ENCODE results near the gene TNRC6C. TPM values are rescaled to one million over a fixed set of nuclear protein-coding genes. Genes with fewer than 3 reads are reported as not detected.

TNRC6C gene
- total and polyA plus RNA-seq, 2 experiments from 2014 or later: 10.1 to 16.6 TPM

DNA sequence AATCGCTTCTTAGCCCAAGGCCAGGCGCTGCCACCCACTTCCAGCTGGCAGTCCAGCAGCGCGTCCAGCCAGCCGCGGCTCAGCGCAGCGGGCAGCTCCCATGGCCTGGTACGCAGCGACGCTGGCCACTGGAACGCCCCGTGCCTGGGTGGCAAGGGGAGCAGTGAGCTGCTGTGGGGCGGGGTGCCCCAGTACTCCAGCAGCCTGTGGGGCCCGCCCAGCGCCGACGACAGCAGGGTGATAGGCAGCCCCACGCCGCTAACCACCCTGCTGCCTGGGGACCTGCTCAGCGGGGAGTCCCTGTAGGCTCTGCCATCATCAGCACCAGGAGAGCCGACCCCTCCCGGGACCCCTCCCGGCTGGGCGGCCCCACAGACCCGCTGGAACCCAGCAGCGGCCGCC, 146.0 kb downstream of the TNRC6C start:
- no peak overlapping the region for H3K4me2 ChIP-seq
- Mint-ChIP-seq H3K4me1 (peaks cover 3% of the 10 kb centered on the region; the same call in 2 of the 3 replicates), H3K4me3 (no peak overlapping the region), H3K36me3 (ENCODE audit: low read depth) (peaks cover 51% of the 10 kb centered on the region), H3K27ac (no peak overlapping the region), H3K9me3 (peaks cover 22% of the 10 kb centered on the region), H3K27me3 (ENCODE audit: insufficient read depth, low read depth, poor library complexity) (peaks cover 10% of the 10 kb centered on the region)
- TF ChIP-seq JUNB (IDR thresholded peaks at IDR 0.05; ENCODE audit: unreplicated experiment) (no peak), EZH2phosphoT487 (IDR thresholded peaks at IDR 0.05; ENCODE audit: unreplicated experiment) (no peak), ZNF331 (CRISPR knock-in tag; IDR thresholded peaks at IDR 0.05; ENCODE audit: low read depth) (no peak), NANOG (IDR thresholded peaks at IDR 0.05; ENCODE audit: borderline replicate concordance) (no peak), ZNF114 (CRISPR knock-in tag; IDR thresholded peaks at IDR 0.05) (no peak), POLR2AphosphoS5 (IDR thresholded peaks at IDR 0.05; ENCODE audit: low read depth) (no peak), EZH2 (IDR thresholded peaks at IDR 0.05; ENCODE audit: low read depth, unreplicated experiment) (no peak), CREB1 (CRISPR knock-in tag; IDR thresholded peaks at IDR 0.05; ENCODE audit: low read depth) (no peak), STAT1 (IDR thresholded peaks at IDR 0.05; ENCODE audit: unreplicated experiment) (no peak)
- TF ChIP-seq, protein P1, sequence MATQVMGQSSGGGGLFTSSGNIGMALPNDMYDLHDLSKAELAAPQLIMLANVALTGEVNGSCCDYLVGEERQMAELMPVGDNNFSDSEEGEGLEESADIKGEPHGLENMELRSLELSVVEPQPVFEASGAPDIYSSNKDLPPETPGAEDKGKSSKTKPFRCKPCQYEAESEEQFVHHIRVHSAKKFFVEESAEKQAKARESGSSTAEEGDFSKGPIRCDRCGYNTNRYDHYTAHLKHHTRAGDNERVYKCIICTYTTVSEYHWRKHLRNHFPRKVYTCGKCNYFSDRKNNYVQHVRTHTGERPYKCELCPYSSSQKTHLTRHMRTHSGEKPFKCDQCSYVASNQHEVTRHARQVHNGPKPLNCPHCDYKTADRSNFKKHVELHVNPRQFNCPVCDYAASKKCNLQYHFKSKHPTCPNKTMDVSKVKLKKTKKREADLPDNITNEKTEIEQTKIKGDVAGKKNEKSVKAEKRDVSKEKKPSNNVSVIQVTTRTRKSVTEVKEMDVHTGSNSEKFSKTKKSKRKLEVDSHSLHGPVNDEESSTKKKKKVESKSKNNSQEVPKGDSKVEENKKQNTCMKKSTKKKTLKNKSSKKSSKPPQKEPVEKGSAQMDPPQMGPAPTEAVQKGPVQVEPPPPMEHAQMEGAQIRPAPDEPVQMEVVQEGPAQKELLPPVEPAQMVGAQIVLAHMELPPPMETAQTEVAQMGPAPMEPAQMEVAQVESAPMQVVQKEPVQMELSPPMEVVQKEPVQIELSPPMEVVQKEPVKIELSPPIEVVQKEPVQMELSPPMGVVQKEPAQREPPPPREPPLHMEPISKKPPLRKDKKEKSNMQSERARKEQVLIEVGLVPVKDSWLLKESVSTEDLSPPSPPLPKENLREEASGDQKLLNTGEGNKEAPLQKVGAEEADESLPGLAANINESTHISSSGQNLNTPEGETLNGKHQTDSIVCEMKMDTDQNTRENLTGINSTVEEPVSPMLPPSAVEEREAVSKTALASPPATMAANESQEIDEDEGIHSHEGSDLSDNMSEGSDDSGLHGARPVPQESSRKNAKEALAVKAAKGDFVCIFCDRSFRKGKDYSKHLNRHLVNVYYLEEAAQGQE (IDR thresholded peaks at IDR 0.05; ENCODE audit: unreplicated experiment): no peak
- TF ChIP-seq, protein P2, sequence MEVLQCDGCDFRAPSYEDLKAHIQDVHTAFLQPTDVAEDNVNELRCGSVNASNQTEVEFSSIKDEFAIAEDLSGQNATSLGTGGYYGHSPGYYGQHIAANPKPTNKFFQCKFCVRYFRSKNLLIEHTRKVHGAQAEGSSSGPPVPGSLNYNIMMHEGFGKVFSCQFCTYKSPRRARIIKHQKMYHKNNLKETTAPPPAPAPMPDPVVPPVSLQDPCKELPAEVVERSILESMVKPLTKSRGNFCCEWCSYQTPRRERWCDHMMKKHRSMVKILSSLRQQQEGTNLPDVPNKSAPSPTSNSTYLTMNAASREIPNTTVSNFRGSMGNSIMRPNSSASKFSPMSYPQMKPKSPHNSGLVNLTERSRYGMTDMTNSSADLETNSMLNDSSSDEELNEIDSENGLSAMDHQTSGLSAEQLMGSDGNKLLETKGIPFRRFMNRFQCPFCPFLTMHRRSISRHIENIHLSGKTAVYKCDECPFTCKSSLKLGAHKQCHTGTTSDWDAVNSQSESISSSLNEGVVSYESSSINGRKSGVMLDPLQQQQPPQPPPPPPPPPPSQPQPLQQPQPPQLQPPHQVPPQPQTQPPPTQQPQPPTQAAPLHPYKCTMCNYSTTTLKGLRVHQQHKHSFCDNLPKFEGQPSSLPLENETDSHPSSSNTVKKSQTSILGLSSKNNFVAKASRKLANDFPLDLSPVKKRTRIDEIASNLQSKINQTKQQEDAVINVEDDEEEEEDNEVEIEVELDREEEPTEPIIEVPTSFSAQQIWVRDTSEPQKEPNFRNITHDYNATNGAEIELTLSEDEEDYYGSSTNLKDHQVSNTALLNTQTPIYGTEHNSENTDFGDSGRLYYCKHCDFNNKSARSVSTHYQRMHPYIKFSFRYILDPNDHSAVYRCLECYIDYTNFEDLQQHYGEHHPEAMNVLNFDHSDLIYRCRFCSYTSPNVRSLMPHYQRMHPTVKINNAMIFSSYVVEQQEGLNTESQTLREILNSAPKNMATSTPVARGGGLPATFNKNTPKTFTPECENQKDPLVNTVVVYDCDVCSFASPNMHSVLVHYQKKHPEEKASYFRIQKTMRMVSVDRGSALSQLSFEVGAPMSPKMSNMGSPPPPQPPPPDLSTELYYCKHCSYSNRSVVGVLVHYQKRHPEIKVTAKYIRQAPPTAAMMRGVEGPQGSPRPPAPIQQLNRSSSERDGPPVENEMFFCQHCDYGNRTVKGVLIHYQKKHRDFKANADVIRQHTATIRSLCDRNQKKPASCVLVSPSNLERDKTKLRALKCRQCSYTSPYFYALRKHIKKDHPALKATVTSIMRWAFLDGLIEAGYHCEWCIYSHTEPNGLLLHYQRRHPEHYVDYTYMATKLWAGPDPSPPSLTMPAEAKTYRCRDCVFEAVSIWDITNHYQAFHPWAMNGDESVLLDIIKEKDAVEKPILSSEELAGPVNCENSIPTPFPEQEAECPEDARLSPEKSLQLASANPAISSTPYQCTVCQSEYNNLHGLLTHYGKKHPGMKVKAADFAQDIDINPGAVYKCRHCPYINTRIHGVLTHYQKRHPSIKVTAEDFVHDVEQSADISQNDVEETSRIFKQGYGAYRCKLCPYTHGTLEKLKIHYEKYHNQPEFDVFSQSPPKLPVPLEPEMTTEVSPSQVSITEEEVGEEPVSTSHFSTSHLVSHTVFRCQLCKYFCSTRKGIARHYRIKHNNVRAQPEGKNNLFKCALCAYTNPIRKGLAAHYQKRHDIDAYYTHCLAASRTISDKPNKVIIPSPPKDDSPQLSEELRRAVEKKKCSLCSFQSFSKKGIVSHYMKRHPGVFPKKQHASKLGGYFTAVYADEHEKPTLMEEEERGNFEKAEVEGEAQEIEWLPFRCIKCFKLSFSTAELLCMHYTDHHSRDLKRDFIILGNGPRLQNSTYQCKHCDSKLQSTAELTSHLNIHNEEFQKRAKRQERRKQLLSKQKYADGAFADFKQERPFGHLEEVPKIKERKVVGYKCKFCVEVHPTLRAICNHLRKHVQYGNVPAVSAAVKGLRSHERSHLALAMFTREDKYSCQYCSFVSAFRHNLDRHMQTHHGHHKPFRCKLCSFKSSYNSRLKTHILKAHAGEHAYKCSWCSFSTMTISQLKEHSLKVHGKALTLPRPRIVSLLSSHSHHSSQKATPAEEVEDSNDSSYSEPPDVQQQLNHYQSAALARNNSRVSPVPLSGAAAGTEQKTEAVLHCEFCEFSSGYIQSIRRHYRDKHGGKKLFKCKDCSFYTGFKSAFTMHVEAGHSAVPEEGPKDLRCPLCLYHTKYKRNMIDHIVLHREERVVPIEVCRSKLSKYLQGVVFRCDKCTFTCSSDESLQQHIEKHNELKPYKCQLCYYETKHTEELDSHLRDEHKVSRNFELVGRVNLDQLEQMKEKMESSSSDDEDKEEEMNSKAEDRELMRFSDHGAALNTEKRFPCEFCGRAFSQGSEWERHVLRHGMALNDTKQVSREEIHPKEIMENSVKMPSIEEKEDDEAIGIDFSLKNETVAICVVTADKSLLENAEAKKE (CRISPR knock-in tag; IDR thresholded peaks at IDR 0.05): no peak
- TF ChIP-seq, protein P3, sequence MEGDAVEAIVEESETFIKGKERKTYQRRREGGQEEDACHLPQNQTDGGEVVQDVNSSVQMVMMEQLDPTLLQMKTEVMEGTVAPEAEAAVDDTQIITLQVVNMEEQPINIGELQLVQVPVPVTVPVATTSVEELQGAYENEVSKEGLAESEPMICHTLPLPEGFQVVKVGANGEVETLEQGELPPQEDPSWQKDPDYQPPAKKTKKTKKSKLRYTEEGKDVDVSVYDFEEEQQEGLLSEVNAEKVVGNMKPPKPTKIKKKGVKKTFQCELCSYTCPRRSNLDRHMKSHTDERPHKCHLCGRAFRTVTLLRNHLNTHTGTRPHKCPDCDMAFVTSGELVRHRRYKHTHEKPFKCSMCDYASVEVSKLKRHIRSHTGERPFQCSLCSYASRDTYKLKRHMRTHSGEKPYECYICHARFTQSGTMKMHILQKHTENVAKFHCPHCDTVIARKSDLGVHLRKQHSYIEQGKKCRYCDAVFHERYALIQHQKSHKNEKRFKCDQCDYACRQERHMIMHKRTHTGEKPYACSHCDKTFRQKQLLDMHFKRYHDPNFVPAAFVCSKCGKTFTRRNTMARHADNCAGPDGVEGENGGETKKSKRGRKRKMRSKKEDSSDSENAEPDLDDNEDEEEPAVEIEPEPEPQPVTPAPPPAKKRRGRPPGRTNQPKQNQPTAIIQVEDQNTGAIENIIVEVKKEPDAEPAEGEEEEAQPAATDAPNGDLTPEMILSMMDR (conservative IDR thresholded peaks at IDR 0.05; ENCODE audit: low read depth in 2 of 2): no peak
- TF ChIP-seq, protein P4, sequence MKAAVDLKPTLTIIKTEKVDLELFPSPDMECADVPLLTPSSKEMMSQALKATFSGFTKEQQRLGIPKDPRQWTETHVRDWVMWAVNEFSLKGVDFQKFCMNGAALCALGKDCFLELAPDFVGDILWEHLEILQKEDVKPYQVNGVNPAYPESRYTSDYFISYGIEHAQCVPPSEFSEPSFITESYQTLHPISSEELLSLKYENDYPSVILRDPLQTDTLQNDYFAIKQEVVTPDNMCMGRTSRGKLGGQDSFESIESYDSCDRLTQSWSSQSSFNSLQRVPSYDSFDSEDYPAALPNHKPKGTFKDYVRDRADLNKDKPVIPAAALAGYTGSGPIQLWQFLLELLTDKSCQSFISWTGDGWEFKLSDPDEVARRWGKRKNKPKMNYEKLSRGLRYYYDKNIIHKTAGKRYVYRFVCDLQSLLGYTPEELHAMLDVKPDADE (IDR thresholded peaks at IDR 0.05): no peak
- no peaks in the 10 kb centered on the region for H3K27me3 ChIP-seq (ENCODE audit: insufficient read depth)
- no peak overlapping the region for H3K27ac ChIP-seq (ENCODE audit: low read depth)
- no peaks in the 10 kb centered on the region for H3K9me2 ChIP-seq (ENCODE audit: insufficient read depth)
- H2AFZ ChIP-seq: no peak overlapping the region
- H3K79me2 ChIP-seq (replicated peaks; ENCODE audit: insufficient read depth): no peaks in the 10 kb centered on the region
- H3K4me1 ChIP-seq (ENCODE audit: insufficient read depth): peaks cover 11% of the 10 kb centered on the region
- ATAC-seq (no peak), DNase-seq (ENCODE audit: low spot score) (no peak)
- H3K4me3 ChIP-seq: no peak overlapping the region
- no peaks in the 10 kb centered on the region; the same call in 1 of the 2 replicates for H4K20me1 ChIP-seq (replicated peaks; ENCODE audit: insufficient read depth)
- no peaks in the 10 kb centered on the region for H3F3A ChIP-seq (replicated peaks; ENCODE audit: low read depth)
- peaks cover 32% of the 10 kb centered on the region for H3K36me3 ChIP-seq (ENCODE audit: insufficient read depth)

Measured in GM23338 (cell line).